ENCODE data around the gene CHRNA5. TPM values are rescaled to one million over a fixed set of nuclear protein-coding genes. Genes with fewer than 3 reads are reported as not detected.
"Not testable (repeated sequence)": the region's sequence is repeated elsewhere in the genome, so short reads cannot be mapped to it uniquely, and the experiment has no call there.

CHRNA5 gene
- total RNA-seq, 1 donor from 2014 or later: 9.1 TPM

GRCh38 chr15:78537266-78537905, 27.9 kb upstream of the CHRNA5 start:
- TF ChIP-seq CTCF (conservative IDR thresholded peaks at IDR 0.05; ENCODE audit: low read depth, low read length): no peak
- no peak for DNase-seq (ENCODE audit: low read depth)
- H3K4me3 ChIP-seq (ENCODE audit: low read depth, low read length): no peak overlapping the region

GRCh38 chr15:78538358-78538757, 27.0 kb upstream of the CHRNA5 start:
- DNase-seq (ENCODE audit: low read depth): no peak
- no peak overlapping the region for H3K4me3 ChIP-seq (ENCODE audit: low read depth, low read length)
- TF ChIP-seq CTCF (conservative IDR thresholded peaks at IDR 0.05; ENCODE audit: low read depth, low read length): no peak

GRCh38 chr15:78539464-78540140, 25.7 kb upstream of the CHRNA5 start:
- not testable (repeated sequence) for DNase-seq (ENCODE audit: low read depth)
- peak overlapping the region; percentile 75 for H3K4me3 ChIP-seq (ENCODE audit: low read depth, low read length)

- H3K4me3 ChIP-seq (ENCODE audit: low read depth, low read length): peak within 1 kb of the TSS; percentile 75
- DNase-seq (ENCODE audit: low read depth): peak; percentile 25
- TF ChIP-seq CTCF (conservative IDR thresholded peaks at IDR 0.05; ENCODE audit: low read depth, low read length): peak; percentile 14
Observed at GRCh38 chr15:78540141-78540870, 25.0 kb upstream of the CHRNA5 start, which contains the start of gene PSMA4. TSS of gene PSMA4 (plus strand) at chr15:78540444. CDS start at chr15:78541928, 1,484 bp downstream.

GRCh38 chr15:78540871-78541743, 24.2 kb upstream of the CHRNA5 start:
- H3K4me3 ChIP-seq (ENCODE audit: low read depth, low read length): peak overlapping the region; percentile 75
- no peak for TF ChIP-seq CTCF (conservative IDR thresholded peaks at IDR 0.05; ENCODE audit: low read depth, low read length)
- DNase-seq (ENCODE audit: low read depth): no peak

GRCh38 chr15:78541744-78542034, 23.6 kb upstream of the CHRNA5 start:
- H3K4me3 ChIP-seq (ENCODE audit: low read depth, low read length): peak overlapping the region; percentile 75
- no peak for DNase-seq (ENCODE audit: low read depth)
- no peak for TF ChIP-seq CTCF (conservative IDR thresholded peaks at IDR 0.05; ENCODE audit: low read depth, low read length)

GRCh38 chr15:78542647-78543046, 22.7 kb upstream of the CHRNA5 start:
- no peak overlapping the region for H3K4me3 ChIP-seq (ENCODE audit: low read depth, low read length)
- TF ChIP-seq CTCF (conservative IDR thresholded peaks at IDR 0.05; ENCODE audit: low read depth, low read length): no peak
- no peak for DNase-seq (ENCODE audit: low read depth)

All from epithelial cell of proximal tubule (primary cell).